ENCODE data around the gene GABRB3.

- TF ChIP-seq POLR2AphosphoS5 (IDR thresholded peaks at IDR 0.05) (no peak), CTCF (IDR thresholded peaks at IDR 0.05; ENCODE audit: poor library complexity, severe bottlenecking) (no peak), REST (IDR thresholded peaks at IDR 0.05; ENCODE audit: borderline replicate concordance) (no peak), EZH2 (IDR thresholded peaks at IDR 0.05; ENCODE audit: borderline replicate concordance, insufficient read depth, low read length, poor library complexity, severe bottlenecking) (no peak), TAF1 (IDR thresholded peaks at IDR 0.05; ENCODE audit: low read depth) (no peak)
Observed at GRCh38 chr15:26711445-26711844, 61.4 kb downstream of the GABRB3 start.
